Measurements from ENCODE around the gene GSG1L.

DNA sequence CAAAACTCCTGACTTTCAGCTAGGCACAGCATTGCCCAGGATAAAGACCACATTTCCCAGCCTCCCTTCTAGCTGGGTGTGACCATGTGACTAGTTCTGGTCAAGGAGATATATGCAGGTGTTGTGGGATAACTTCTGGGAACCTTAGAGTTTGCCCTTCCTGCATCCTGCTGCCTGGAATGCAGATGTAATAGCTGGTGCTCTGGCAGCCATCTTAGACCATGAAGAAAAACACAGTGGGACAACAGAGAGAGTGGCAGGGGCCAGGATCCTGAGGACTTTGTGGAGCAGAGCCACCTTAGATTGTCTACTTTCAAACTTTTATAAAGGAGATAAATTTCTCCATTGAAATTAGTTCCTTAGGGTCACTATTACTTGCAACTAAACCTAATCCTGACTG, 101.3 kb downstream of the GSG1L start:
- TF ChIP-seq TAF1 (IDR thresholded peaks at IDR 0.05; ENCODE audit: low read depth, low read length) (no peak), POLR2A (IDR thresholded peaks at IDR 0.05; ENCODE audit: low read depth, low read length) (no peak)
